Activated CD4-positive, alpha-beta T cell treated with anti-CD3 and anti-CD28 coated beads, Interleukin-2, amount 10 ng/mL, durations not matched to agents 7 days and 5 days (primary cell): ENCODE data around the gene CARD11. TPM values are rescaled to one million over a fixed set of nuclear protein-coding genes. Genes with fewer than 3 reads are reported as not detected.

Experiments used
- CTCF ChIA-PET: fragments of 350-600 bp; sonication (Branson Sonifier 250); formaldehyde crosslinking; loops from one replicate; lab custom pipeline; 2021; ENCODE audit warnings: antibody characterized with exemption; lab: Charles Lee
- POLR2A ChIA-PET: fragments of 350-600 bp; sonication (Branson Sonifier 250); formaldehyde crosslinking; loops from one replicate; lab custom pipeline; 2021; ENCODE audit warnings: antibody characterized with exemption; lab: Charles Lee
- DNase-seq: peaks from one replicate; pipeline ENCODE4 v3.0.0-alpha.2; 2020
- H3K27ac Mint-ChIP-seq: one replicate; pipeline ENCODE4 v1.8.0; 2021; ENCODE audit warnings: mild to moderate bottlenecking, moderate library complexity, mixed read lengths
- H3K27me3 Mint-ChIP-seq: one replicate; pipeline ENCODE4 v1.8.0; 2021; ENCODE audit warnings: mixed read lengths
- H3K36me3 Mint-ChIP-seq: one replicate; pipeline ENCODE4 v1.8.0; 2021; ENCODE audit warnings: low read depth, mixed read lengths
- H3K4me1 Mint-ChIP-seq: one replicate; pipeline ENCODE4 v1.8.0; 2021; ENCODE audit warnings: mixed read lengths
- H3K4me3 Mint-ChIP-seq: one replicate; pipeline ENCODE4 v1.8.0; 2021; ENCODE audit warnings: mild to moderate bottlenecking, moderate library complexity, mixed read lengths
- H3K9me3 Mint-ChIP-seq: one replicate; pipeline ENCODE4 v1.8.0; 2021; ENCODE audit warnings: mixed read lengths
- total RNA-seq, 2 experiments: library from RNA; stranded (reverse); gene quantifications; one replicate each; pipeline ENCODE4 v1.2.3, GENCODE V29; 2021

CARD11 gene
- total RNA-seq, 2 experiments from 2014 or later, result 160 to 167 TPM

DNA sequence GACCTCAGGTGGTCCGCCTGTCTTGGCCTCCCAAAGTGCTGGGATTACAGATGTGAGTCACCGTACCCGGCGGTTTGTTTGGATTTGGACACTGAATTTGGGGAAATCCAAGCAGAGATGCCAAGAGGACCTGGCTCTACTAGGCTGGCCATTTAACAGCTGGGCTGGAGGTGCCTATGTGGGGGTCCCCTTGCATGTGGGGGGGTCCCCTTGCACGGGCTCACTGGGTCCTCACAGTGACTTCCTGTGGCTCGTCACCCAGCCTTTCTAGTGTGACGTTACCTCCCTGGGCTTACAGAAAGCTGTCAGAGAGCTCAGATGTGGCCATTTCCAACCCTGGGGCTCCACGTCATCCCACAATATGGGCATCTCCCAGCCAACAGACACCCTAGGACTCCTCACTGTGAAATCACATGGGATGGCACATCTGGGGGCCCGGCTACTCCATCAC, 150.2 kb downstream of the CARD11 start:
- Mint-ChIP-seq H3K36me3 (no peaks in the 10 kb centered on the region), H3K27me3 (no peaks in the 10 kb centered on the region), H3K4me3 (peak overlapping the region; percentile 27), H3K4me1 (peaks cover 28% of the 10 kb centered on the region), H3K9me3 (no peaks in the 10 kb centered on the region), H3K27ac (peak overlapping the region; percentile 36)
- CTCF ChIA-PET, result interaction anchor here (0.6 to 2.6 kb wide), 10 partner anchors 11 to 562 kb away, joined by 3 to 18 read pairs (median 3); partner anchors contain the start of gene SDK1
- DNase-seq, result no peak
- POLR2A ChIA-PET, result interaction anchor here (0.7 to 1.1 kb wide), 2 partner anchors 213 to 270 kb away, joined by 4 to 9 read pairs; no protein-coding TSS in a partner anchor

- peaks cover 28% of the 10 kb centered on the region for H3K4me1 Mint-ChIP-seq
- no peaks in the 10 kb centered on the region for H3K36me3 Mint-ChIP-seq
- no peaks in the 10 kb centered on the region for H3K9me3 Mint-ChIP-seq
- no peak overlapping the region for H3K4me3 Mint-ChIP-seq
- DNase-seq, result no peak
- H3K27ac Mint-ChIP-seq, result no peak overlapping the region
- ChIA-PET CTCF (interaction anchor here (0.6 to 1.6 kb wide), 2 partner anchors 31 to 487 kb away, joined by 3 to 5 read pairs; no protein-coding TSS in a partner anchor), POLR2A (no interaction called here)
- no peaks in the 10 kb centered on the region for H3K27me3 Mint-ChIP-seq
These were observed 151.1 kb downstream of the CARD11 start for GRCh38 chr7:2892549-2892948.

- no peaks in the 10 kb centered on the region for H3K9me3 Mint-ChIP-seq
- H3K27me3 Mint-ChIP-seq, result no peaks in the 10 kb centered on the region
- H3K36me3 Mint-ChIP-seq, result no peaks in the 10 kb centered on the region
- no peak overlapping the region for H3K27ac Mint-ChIP-seq
- no peak overlapping the region for H3K4me3 Mint-ChIP-seq
- no peak for DNase-seq
- ChIA-PET POLR2A (no interaction called here), CTCF (interaction anchor here (0.7 to 1.8 kb wide), 7 partner anchors 12 to 404 kb away, joined by 3 to 8 read pairs (median 4); no protein-coding TSS in a partner anchor)
- peaks cover 8% of the 10 kb centered on the region for H3K4me1 Mint-ChIP-seq
These were observed 155.9 kb downstream of the CARD11 start for GRCh38 chr7:2887816-2888215.

DNA sequence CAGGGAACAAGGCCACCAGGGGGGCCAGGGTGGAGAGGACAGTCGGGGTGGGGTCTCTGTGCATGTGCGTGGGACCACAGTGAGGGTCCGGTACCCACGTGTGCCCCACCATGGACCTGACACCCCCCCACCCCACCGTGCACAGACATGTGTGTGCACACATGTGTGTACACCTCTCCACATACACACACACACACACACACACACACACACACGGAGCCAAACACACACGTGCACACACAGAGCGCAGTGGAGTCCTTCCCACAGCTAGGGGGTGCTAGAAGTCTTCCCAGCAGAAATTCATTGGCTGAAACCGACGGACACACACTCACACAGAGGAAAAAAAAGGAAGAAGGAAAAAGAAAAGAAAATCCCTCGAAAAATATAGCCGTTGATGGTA, 156.8 kb downstream of the CARD11 start:
- H3K27ac Mint-ChIP-seq, result no peak overlapping the region
- POLR2A ChIA-PET, result no interaction called here

GRCh38 chr7:2886391-2886790, 157.3 kb downstream of the CARD11 start:
- ChIA-PET POLR2A (no interaction called here), CTCF (interaction anchor here (0.7 to 1.5 kb wide), 5 partner anchors 11 to 418 kb away, joined by 3 to 6 read pairs (median 3); no protein-coding TSS in a partner anchor)
- H3K4me3 Mint-ChIP-seq, result no peak overlapping the region
- no peaks in the 10 kb centered on the region for H3K27me3 Mint-ChIP-seq
- no peaks in the 10 kb centered on the region for H3K36me3 Mint-ChIP-seq
- H3K9me3 Mint-ChIP-seq, result no peaks in the 10 kb centered on the region
- H3K4me1 Mint-ChIP-seq, result peaks cover 4% of the 10 kb centered on the region
- peak overlapping the region; percentile 25 for H3K27ac Mint-ChIP-seq
- no peak for DNase-seq

More for the DNA sequence above, 156.8 kb downstream of the CARD11 start:
- Mint-ChIP-seq H3K4me1 (peaks cover 4% of the 10 kb centered on the region), H3K9me3 (no peaks in the 10 kb centered on the region), H3K4me3 (no peak overlapping the region), H3K36me3 (no peaks in the 10 kb centered on the region), H3K27me3 (no peaks in the 10 kb centered on the region)
- DNase-seq, result peak; percentile 69
- CTCF ChIA-PET, result interaction anchor here (0.7 to 1.5 kb wide), 8 partner anchors 11 to 417 kb away, joined by 3 to 6 read pairs (median 4); no protein-coding TSS in a partner anchor

GRCh38 chr7:2884161-2884560, 159.5 kb downstream of the CARD11 start:
- ChIA-PET POLR2A (no interaction called here), CTCF (interaction anchor here (0.5 to 1.1 kb wide), 3 partner anchors 10 to 918 kb away, joined by 3 to 5 read pairs (median 4); no protein-coding TSS in a partner anchor)
- Mint-ChIP-seq H3K4me3 (no peak overlapping the region), H3K36me3 (no peaks in the 10 kb centered on the region), H3K27me3 (no peaks in the 10 kb centered on the region), H3K4me1 (peaks cover 13% of the 10 kb centered on the region), H3K9me3 (no peaks in the 10 kb centered on the region), H3K27ac (no peak overlapping the region)
- DNase-seq, result no peak

DNA sequence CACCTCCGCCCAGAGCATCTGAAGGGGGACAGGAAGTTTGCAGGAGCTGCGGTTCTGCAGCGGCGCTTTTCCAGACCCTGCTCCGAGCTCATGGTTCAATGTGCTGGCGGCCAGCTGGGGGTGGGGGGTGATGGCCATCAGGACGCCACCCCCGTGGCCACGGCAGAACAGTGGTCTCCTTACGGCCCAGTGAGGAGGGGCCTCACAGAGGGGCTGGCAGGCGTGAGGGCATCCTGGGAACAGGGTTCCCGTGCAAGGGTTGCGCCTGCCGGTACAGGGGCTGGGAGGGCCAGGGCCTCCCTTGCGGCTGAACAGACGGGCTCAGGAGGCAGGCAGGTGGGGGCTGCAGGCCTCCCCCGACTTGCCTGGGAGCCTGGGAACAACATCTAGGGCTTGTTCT, 160.6 kb downstream of the CARD11 start:
- POLR2A ChIA-PET, result no interaction called here
- no peaks in the 10 kb centered on the region for H3K36me3 Mint-ChIP-seq
- no peaks in the 10 kb centered on the region for H3K27me3 Mint-ChIP-seq
- H3K9me3 Mint-ChIP-seq, result no peaks in the 10 kb centered on the region
- H3K27ac Mint-ChIP-seq, result no peak overlapping the region
- CTCF ChIA-PET, result interaction anchor here (0.6 to 1.1 kb wide), 3 partner anchors 16 to 325 kb away, joined by 3 read pairs; no protein-coding TSS in a partner anchor
- no peak overlapping the region for H3K4me3 Mint-ChIP-seq
- no peak for DNase-seq
- H3K4me1 Mint-ChIP-seq, result peaks cover 24% of the 10 kb centered on the region

- H3K27ac Mint-ChIP-seq, result no peak overlapping the region
- no peak overlapping the region for H3K4me3 Mint-ChIP-seq
- peaks cover 24% of the 10 kb centered on the region for H3K4me1 Mint-ChIP-seq
- ChIA-PET POLR2A (no interaction called here), CTCF (interaction anchor here (0.8 to 1.1 kb wide), 2 partner anchors 15 to 18 kb away, joined by 3 to 4 read pairs; no protein-coding TSS in a partner anchor)
- H3K9me3 Mint-ChIP-seq, result no peaks in the 10 kb centered on the region
- no peak for DNase-seq
- H3K27me3 Mint-ChIP-seq, result no peaks in the 10 kb centered on the region
- H3K36me3 Mint-ChIP-seq, result no peaks in the 10 kb centered on the region
These were observed 161.6 kb downstream of the CARD11 start for GRCh38 chr7:2882111-2882510.

DNA sequence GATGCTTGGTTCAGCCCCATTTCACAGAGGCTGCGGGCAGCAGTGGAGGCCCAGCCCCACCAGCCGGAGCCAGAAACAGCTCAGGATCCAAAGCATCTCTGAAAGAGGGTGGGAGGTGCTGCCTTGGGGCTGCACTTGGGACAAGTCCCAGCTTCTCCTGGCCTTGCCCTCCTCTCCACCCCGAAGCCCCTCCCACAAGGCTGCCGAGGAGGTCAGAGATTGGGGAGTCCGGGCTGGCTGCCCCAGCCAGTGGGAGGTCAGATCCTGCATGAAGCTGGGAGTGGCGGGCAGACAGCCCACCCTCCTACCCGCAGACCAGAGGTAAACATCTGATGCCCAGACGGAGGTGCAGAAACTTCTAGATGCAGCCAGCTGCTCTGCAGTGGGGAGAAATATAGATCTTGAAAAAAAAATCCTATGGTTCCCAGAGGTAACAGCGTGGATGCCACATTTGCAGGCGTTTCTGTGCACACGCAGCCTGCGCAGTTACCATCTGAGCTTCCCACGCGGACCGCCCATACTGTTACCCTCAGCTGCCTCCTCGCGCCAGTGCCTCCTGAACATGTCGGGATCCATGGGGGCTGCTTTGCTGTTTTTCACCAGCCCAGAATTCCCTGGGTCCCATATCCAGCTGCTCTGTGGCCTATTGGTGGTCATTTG, 162.7 kb downstream of the CARD11 start:
- no peaks in the 10 kb centered on the region for H3K27me3 Mint-ChIP-seq
- H3K4me3 Mint-ChIP-seq, result no peak overlapping the region
- no peaks in the 10 kb centered on the region for H3K36me3 Mint-ChIP-seq
- DNase-seq, result no peak
- H3K27ac Mint-ChIP-seq, result peak overlapping the region; percentile 62
- ChIA-PET CTCF (no interaction called here), POLR2A (interaction anchor here (0.6 kb wide), 2 partner anchors 47 to 179 kb away, joined by 3 to 5 read pairs; no protein-coding TSS in a partner anchor)
- no peaks in the 10 kb centered on the region for H3K9me3 Mint-ChIP-seq
- peaks cover 22% of the 10 kb centered on the region for H3K4me1 Mint-ChIP-seq

DNA sequence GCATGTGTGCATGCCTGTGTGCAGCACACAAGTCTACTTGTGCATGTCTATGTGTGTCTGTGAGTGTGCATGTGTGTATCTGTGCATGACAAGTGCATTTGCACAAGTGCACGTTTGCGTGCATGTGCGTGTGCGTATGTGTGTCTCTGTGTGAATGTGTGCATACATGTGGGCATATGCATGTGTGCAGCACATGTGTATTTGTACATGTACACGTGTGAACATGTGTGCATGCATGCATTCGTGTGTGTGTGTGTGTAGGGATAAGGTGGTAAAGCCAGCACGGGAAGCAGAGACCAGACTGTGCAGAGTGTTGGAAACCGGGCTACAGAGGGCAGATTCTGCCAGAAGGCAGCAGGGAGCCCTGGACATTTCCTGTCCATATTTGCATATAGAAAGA, 163.6 kb downstream of the CARD11 start:
- CTCF ChIA-PET, result no interaction called here
- Mint-ChIP-seq H3K4me1 (peaks cover 26% of the 10 kb centered on the region), H3K4me3 (no peak overlapping the region), H3K27ac (no peak overlapping the region), H3K27me3 (no peaks in the 10 kb centered on the region), H3K36me3 (no peaks in the 10 kb centered on the region), H3K9me3 (no peaks in the 10 kb centered on the region)
- no peak for DNase-seq
- POLR2A ChIA-PET, result no interaction called here

- Mint-ChIP-seq H3K27me3 (no peaks in the 10 kb centered on the region), H3K4me1 (peaks cover 33% of the 10 kb centered on the region), H3K27ac (peak overlapping the region; percentile 69), H3K4me3 (no peak overlapping the region), H3K9me3 (no peaks in the 10 kb centered on the region), H3K36me3 (no peaks in the 10 kb centered on the region)
- no peak for DNase-seq
- ChIA-PET POLR2A (no interaction called here), CTCF (interaction anchor here (0.6 kb wide), 1 partner anchor 334 kb away, joined by 3 read pairs; no protein-coding TSS in a partner anchor)
These were observed 164.3 kb downstream of the CARD11 start for GRCh38 chr7:2879354-2879753.

GRCh38 chr7:2878306-2878705, 165.4 kb downstream of the CARD11 start:
- Mint-ChIP-seq H3K27ac (peak overlapping the region; percentile 69), H3K9me3 (no peaks in the 10 kb centered on the region), H3K27me3 (no peaks in the 10 kb centered on the region), H3K36me3 (no peaks in the 10 kb centered on the region), H3K4me1 (peaks cover 43% of the 10 kb centered on the region), H3K4me3 (no peak overlapping the region)
- POLR2A ChIA-PET, result interaction anchor here (0.7 kb wide), 1 partner anchor 26 kb away, joined by 6 read pairs; no protein-coding TSS in a partner anchor
- CTCF ChIA-PET, result interaction anchor here (0.9 kb wide), 1 partner anchor 16 kb away, joined by 3 read pairs; no protein-coding TSS in a partner anchor
- DNase-seq, result no peak
